ENCODE data around the gene ARL15.

The ARL15 gene

DNA sequence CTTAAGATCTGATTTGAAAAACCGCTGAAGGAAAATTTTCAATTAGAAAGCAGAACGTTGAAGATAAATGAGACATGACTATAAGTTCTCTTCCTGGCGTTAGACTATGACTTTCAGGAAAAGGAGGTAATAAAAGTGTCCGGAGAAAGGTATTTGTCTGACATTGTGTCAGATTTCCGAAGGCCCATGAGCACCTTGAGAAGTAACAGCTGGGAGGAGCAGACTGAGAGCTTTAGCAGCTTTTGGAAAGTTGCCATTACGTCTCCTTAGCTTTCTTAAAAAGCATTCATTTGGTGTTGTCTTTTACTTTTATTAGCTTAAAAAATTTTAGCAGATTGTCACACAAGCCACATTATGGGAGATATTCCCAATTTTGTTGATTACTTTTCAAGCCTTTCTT is 386.4 kb downstream of the ARL15 start:
- TF ChIP-seq EZH2 (IDR thresholded peaks at IDR 0.05; ENCODE audit: borderline replicate concordance, low read depth, low read length, severe bottlenecking), result no peak
- TF ChIP-seq, protein P1, sequence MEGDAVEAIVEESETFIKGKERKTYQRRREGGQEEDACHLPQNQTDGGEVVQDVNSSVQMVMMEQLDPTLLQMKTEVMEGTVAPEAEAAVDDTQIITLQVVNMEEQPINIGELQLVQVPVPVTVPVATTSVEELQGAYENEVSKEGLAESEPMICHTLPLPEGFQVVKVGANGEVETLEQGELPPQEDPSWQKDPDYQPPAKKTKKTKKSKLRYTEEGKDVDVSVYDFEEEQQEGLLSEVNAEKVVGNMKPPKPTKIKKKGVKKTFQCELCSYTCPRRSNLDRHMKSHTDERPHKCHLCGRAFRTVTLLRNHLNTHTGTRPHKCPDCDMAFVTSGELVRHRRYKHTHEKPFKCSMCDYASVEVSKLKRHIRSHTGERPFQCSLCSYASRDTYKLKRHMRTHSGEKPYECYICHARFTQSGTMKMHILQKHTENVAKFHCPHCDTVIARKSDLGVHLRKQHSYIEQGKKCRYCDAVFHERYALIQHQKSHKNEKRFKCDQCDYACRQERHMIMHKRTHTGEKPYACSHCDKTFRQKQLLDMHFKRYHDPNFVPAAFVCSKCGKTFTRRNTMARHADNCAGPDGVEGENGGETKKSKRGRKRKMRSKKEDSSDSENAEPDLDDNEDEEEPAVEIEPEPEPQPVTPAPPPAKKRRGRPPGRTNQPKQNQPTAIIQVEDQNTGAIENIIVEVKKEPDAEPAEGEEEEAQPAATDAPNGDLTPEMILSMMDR (IDR thresholded peaks at IDR 0.05; ENCODE audit: borderline replicate concordance, extremely low read depth, low read length, poor library complexity, severe bottlenecking), result no peak
- no peaks in the 10 kb centered on the region for H3K9me3 ChIP-seq (ENCODE audit: insufficient read depth, low read length, severe bottlenecking)
- no peak overlapping the region for H3K4me2 ChIP-seq (ENCODE audit: insufficient read depth, low read length)
- H3K4me3 ChIP-seq (ENCODE audit: low read depth in 1 of 2, low read length in 2 of 2), result no peak overlapping the region
- H3K27me3 ChIP-seq (ENCODE audit: insufficient read depth, low read length, poor library complexity), result no peaks in the 10 kb centered on the region
- 0 out of 2 replicates have a peak, but pooled peaks cover 5% of the 10 kb centered on the region for H3K4me1 ChIP-seq (ENCODE audit: insufficient read depth, low read length)
- H2AFZ ChIP-seq (ENCODE audit: low read depth, low read length), result no peak overlapping the region
- H3K36me3 ChIP-seq (ENCODE audit: insufficient read depth, low read length), result no peaks in the 10 kb centered on the region
- DNase-seq, result no peak
- no peaks in the 10 kb centered on the region for H3K79me2 ChIP-seq (ENCODE audit: insufficient read depth, low read length)
- H3K27ac ChIP-seq (ENCODE audit: low read length), result no peak overlapping the region
- no peak overlapping the region for H3K9ac ChIP-seq (ENCODE audit: low read depth, low read length)
- ATAC-seq (ENCODE audit: insufficient read depth, low read depth), result no peak
- H4K20me1 ChIP-seq (ENCODE audit: insufficient read depth, low read length), result no peaks in the 10 kb centered on the region

DNA sequence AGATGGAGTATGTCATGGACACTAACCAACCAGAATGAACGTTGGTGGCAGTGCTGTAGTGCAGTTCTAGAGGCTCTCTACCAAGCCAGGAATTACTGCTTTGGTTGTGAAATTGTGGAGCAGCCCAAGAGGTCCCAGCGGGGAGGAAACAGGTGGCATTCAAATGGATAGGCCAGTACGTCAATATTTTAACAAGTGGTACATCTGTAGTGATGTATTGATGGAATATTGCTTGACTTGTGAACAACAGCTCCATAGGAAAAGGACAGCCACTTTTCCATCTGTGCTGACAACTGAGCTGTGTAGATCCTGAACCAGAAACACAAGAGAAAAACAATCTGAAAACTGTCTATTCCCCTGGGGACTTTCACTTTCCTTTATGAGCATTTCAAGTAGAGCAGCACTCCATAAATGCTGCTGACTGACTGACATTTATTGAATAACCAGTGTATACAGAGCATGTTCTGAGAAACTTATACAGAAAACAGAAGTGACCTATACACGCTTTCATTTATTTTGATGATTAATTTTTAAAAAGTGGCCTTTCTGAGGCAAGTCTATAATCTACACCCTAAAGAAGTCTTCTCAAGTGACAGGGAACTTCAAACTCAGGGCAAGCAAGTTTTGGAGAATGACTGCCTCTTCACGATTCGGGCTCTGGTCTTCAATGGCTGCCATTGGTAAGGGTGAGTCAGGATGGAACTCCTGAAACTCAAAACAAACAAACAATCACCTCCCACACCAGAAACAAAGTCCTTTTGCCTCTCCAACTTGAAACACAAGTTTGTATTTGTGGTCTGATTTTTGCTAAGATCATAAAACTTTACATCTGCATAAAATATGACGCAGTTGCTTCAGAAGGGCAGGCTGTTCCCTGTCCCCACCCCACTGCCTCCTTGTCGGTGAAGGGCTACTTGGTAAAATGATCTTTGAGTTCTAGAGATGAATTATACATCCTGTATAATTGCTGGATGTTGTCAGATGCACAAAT is 387.6 kb downstream of the ARL15 start:
- Histone ChIP-seq H3K36me3 (ENCODE audit: insufficient read depth, low read length) (no peaks in the 10 kb centered on the region), H4K20me1 (ENCODE audit: insufficient read depth, low read length) (no peaks in the 10 kb centered on the region), H3K4me1 (ENCODE audit: insufficient read depth, low read length) (0 out of 2 replicates have a peak, but pooled peaks cover 5% of the 10 kb centered on the region), H3K79me2 (ENCODE audit: insufficient read depth, low read length) (no peaks in the 10 kb centered on the region), H3K4me2 (ENCODE audit: insufficient read depth, low read length) (no peak overlapping the region), H3K9me3 (ENCODE audit: insufficient read depth, low read length, severe bottlenecking) (no peaks in the 10 kb centered on the region), H3K27ac (ENCODE audit: low read length) (no peak overlapping the region), H3K4me3 (ENCODE audit: low read depth in 1 of 2, low read length in 2 of 2) (no peak overlapping the region), H2AFZ (ENCODE audit: low read depth, low read length) (no peak overlapping the region), H3K27me3 (ENCODE audit: insufficient read depth, low read length, poor library complexity) (no peaks in the 10 kb centered on the region), H3K9ac (ENCODE audit: low read depth, low read length) (no peak overlapping the region)
- TF ChIP-seq, protein P1 (IDR thresholded peaks at IDR 0.05; ENCODE audit: borderline replicate concordance, extremely low read depth, low read length, poor library complexity, severe bottlenecking), result no peak
- TF ChIP-seq EZH2 (IDR thresholded peaks at IDR 0.05; ENCODE audit: borderline replicate concordance, low read depth, low read length, severe bottlenecking), result no peak
- ATAC-seq (ENCODE audit: insufficient read depth, low read depth), result peak; percentile 63; the same call in 1 of the 3 replicates
- DNase-seq, result no peak

DNA sequence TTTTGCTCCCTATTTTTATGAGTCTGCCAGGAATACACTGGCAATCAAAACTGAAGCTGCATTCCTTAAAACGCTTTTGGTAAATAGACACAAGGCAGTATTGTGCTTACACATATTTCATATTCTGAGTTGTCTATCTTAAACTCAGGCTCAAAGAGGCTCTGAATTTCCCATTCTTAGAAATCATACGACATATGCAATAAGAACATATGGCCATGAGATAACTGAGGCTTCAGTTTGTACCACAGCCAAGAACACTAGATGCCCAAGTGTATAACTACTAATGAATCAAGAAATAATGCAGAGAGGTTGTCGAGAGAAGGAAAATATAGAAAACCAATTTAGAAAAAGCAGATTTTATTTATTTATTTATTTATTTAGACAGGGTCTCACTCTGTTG is 392.5 kb downstream of the ARL15 start:
- no peak for ATAC-seq (ENCODE audit: insufficient read depth, low read depth)
- no peak for DNase-seq
- H3K36me3 ChIP-seq (ENCODE audit: insufficient read depth, low read length), result no peaks in the 10 kb centered on the region

More for the DNA sequence above, 392.5 kb downstream of the ARL15 start:
- Histone ChIP-seq H3K4me3 (ENCODE audit: low read depth in 1 of 2, low read length in 2 of 2) (no peak overlapping the region), H3K4me1 (ENCODE audit: insufficient read depth, low read length) (0 out of 2 replicates have a peak, but pooled peaks cover 4% of the 10 kb centered on the region), H3K9me3 (ENCODE audit: insufficient read depth, low read length, severe bottlenecking) (no peaks in the 10 kb centered on the region), H2AFZ (ENCODE audit: low read depth, low read length) (no peak overlapping the region), H3K27ac (ENCODE audit: low read length) (no peak overlapping the region), H3K27me3 (ENCODE audit: insufficient read depth, low read length, poor library complexity) (no peaks in the 10 kb centered on the region), H3K4me2 (ENCODE audit: insufficient read depth, low read length) (no peak overlapping the region), H4K20me1 (ENCODE audit: insufficient read depth, low read length) (no peaks in the 10 kb centered on the region), H3K9ac (ENCODE audit: low read depth, low read length) (no peak overlapping the region), H3K79me2 (ENCODE audit: insufficient read depth, low read length) (no peaks in the 10 kb centered on the region)
- TF ChIP-seq, protein P1 (IDR thresholded peaks at IDR 0.05; ENCODE audit: borderline replicate concordance, extremely low read depth, low read length, poor library complexity, severe bottlenecking), result no peak
- no peak for TF ChIP-seq EZH2 (IDR thresholded peaks at IDR 0.05; ENCODE audit: borderline replicate concordance, low read depth, low read length, severe bottlenecking)
